Measurements from ENCODE around the gene SLC25A11. TPM values are rescaled to one million over a fixed set of nuclear protein-coding genes. Genes with fewer than 3 reads are reported as not detected.

SLC25A11 gene
- polyA plus RNA-seq, 10 donors: 41.8 to 58.0 (median 49.9) TPM

- peak; percentile 97 to 100 (median 99) for DNase-seq
Observed at GRCh38 chr17:4967539-4968485, 28.0 kb upstream of the SLC25A11 start, which contains the start of gene SPAG7. Gene SPAG7, minus strand, starts transcription at chr17:4967817. Its CDS starts 13 bp downstream, at chr17:4967804.

GRCh38 chr17:4966844-4967538 is 27.1 kb upstream of the SLC25A11 start:
- peak; percentile 98 to 100 (median 100) for DNase-seq

DNA sequence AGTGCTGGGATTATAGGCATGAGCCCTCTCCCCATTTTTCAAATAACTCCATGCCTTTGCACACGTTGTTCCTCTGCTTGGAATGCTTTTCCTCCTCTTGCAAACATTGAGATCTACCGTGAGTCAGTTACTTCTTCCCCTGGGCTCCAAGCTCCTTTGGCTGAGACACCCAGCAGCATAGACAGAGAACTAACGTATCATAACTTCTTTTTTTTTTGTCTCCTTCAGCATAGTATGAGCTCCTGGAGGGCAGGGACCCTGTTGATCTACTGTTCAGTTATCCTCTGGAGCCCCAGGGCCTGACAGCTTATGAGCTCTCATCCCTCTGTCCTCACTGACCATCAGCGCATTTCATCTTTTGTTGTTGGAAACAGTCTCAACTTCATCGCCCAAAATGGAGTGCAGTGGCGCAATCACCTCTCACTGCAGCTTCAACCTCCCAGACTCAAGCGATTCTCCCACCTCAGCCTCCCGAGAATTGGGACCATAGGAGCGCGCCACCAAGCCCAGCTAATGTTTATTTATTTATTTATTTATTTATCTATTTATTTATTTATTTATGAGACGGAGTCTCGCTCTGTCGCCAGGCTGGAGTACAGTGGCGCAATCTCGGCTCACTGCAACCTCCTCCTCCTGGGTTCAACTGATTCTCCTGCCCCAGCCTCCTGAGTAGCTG is 25.6 kb upstream of the SLC25A11 start:
- DNase-seq: no peak

- no peak for DNase-seq
Observed at GRCh38 chr17:4960279-4960922, 20.6 kb upstream of the SLC25A11 start.

GRCh38 chr17:4959261-4959965 is 19.6 kb upstream of the SLC25A11 start:
- DNase-seq: no peak

DNA sequence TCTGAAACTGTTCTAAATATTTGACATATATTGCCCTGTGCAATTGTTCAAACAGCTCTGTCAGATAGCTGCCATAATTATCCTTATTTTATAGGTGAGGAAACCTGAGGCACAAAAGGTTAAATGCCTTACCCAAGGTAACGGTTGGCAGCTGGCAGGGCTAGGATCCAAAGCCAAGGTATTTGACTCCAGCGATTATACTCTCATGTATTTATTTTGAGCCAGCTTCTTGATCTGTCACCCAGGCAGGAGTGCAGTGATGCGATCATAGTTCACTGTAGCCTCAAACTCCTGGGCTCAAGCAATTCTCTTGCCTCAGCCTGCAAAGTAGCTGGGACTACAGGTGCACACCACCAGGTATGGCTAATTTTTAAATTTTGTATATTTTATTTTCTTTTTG is 18.3 kb upstream of the SLC25A11 start:
- DNase-seq: no peak

DNA sequence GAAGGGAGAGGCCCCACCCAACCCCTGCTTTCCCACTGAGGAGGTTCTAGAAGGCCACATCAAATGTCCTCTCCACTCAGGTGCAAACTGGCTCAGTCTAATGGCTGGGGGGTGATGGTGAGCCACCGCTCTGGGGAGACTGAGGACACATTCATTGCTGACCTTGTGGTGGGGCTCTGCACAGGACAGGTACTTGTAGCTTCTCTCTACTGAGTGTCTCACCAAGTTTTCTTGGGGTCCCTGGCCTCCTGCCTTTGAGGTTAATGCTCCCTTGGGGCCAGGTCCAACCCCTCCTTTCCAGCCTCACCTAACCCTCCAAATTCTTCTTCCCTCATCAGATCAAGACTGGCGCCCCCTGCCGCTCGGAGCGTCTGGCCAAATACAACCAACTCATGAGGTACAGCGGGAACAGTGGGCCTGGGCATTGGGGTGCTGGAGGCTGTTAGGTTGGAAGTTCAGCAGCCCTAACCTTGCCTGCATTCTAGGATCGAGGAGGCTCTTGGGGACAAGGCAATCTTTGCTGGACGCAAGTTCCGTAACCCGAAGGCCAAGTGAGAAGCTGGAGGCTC is 16.7 kb upstream of the SLC25A11 start:
- DNase-seq: no peak

- DNase-seq: no peak
Observed at GRCh38 chr17:4955091-4955490, 15.2 kb upstream of the SLC25A11 start.

GRCh38 chr17:4953451-4953961 is 13.7 kb upstream of the SLC25A11 start:
- DNase-seq: peak in 2 of 3 donors; percentile 37 to 58

DNA sequence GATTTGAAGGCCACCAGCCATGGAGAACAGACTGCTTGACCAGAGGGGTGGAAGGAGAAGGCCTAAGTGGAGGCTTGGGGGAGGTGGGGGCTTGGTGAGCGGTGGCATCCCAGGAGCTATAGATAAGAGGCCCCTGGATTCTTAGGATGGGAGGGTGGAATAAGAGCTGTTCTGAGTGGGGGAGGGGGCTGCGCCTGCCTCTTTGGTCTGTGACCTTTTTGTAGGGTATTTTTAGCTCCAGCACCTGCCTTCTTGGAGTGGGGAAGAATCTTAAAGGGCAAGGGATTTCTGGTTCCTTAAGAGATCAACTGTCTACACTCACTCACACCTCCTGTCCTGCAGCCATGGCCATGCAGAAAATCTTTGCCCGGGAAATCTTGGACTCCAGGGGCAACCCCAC is 11.6 kb upstream of the SLC25A11 start:
- peak in 1 of 3 donors; percentile 58 for DNase-seq

GRCh38 chr17:4950746-4951204 is 10.9 kb upstream of the SLC25A11 start, which contains the start of gene ENO3:
Gene ENO3, plus strand, starts transcription at chr17:4951119. Its CDS starts 711 bp downstream, at chr17:4951830.
- peak in 2 of 3 donors; percentile 46 to 51 for DNase-seq

DNA sequence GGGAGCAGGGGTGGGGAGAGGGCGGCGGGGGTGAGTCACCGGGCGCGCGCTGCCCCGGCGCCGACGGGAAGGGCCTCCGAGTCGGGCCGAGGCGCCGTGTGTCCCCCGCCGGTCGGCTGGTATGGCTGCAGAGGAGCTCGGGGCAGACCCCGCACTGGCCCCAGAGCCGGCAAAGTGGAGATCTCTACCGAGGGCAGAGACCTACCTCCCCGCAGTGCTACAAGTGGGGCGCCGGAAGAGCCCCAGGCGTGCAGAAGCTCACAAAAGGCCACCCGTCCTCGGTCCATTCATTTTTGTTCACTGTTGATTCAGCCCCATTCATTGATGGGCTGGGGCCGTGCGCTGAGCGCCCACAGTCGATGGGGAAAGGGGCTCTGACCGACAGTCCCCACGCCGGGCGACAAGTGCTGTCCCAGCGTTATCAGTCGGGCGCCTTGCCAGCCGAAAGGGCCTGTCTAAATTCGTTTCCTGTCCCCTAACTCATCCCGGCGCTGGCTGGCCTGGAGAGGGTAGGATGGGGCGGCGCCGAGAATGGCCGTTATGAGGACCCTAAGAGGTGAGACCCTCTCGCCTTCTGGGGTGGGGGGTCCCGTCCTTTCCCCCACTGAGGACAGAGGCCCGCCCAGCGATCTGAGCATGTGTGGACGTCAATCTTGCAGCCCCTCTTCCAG is 10.4 kb upstream of the SLC25A11 start:
- peak in 2 of 3 donors; percentile 48 to 79 for DNase-seq

DNA sequence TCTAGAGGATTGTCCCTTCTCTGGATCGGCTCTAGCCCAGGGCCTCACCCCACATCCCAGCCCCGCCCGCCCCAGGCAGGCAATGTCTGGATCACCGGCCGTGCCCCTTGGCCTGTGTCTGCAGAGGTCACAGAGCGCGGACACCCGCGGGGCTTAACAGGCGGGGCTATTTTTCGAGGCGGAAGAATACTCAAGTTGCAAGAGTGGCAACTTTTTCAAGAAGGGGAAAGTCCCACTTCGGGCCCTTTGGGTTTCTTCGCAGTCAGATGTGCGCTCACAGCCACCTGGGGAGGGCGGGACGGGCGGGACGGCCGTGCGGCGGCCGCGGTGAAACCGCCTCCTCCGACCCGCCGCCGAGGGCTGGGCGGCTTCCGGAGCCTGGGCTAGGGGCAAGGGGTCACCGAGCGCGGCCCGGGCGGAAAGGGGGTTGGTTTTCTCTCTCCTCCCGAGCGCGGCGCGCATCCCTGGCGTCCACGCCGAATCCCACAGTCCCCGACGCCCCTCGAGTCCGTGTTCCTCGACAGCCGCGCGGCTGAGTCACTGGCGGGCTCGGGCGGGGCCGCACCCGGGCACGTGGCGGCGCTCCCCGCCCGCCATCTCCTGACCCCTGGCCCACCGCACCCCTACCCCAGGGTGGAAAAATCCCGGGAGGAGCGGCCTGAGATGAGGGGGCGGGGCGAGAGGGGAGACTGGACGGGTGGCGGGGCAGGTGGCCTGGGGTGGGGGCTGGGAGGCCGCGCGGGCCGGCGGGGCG is 9.7 kb upstream of the SLC25A11 start:
- DNase-seq: peak; percentile 55 to 84 (median 73)

DNA sequence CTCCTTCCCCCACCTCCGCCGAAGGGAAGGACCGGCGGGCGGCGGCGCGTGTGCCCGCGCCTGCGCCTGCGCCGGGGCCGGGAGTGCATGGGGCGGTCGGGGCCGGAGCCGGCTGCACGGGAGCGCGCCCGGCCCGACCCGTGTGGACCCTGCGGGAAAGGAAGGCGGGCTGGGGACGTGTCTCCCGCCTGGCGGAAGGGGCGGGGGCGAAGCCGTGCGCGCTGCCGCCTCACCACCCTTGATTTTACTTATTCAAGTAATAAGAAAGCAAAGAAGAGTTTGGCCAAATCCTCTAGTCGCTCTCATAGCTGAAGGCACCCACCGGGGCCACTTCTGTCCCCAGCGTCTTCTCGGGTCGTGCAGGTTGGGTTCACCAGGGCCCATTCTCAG is 9.1 kb upstream of the SLC25A11 start:
- DNase-seq: peak; percentile 93 to 96 (median 93)

DNA sequence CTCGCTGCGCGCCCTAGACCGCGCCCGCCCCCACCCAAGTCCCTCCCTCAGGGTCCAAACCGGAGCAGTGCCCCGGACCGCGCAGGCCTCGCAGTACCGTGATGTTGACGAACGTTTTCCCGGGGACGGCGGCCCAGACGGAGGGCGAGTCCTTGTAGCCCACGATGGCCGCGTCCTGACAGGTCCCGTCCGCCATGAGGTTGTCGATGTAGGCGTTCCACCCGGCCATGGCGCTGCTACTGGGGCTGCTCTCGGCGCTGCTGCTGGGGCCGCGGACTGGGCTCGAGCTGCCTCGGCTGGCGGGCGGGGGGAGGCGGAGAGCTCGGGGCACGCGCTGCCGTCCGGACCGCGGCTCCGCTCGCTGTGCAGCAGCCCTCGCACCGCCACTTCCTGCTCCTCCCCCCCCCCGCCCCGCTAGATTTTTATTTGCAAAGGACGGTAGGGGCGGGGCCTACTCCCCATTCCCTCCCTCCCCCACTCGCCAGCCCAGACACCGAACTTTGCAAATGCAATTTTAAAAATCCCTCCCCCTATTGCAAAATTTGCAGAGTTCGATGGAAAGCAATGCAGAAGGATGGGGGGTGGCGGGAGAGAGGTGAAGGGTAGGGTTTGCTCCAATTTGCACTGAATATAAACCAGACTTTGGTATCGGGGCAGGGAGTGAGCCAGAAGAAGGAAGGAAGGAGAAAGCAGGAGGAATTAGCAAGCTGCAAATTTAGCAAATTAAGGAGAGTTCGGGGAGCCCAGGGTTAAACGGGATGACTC is 8.5 kb upstream of the SLC25A11 start, which contains the start of gene PFN1:
TSS of gene PFN1 (minus strand) at position 365 of the 765 bp plus-strand sequence. CDS start at position 229, 136 bp downstream.
- peak; percentile 94 to 98 (median 94) for DNase-seq

DNA sequence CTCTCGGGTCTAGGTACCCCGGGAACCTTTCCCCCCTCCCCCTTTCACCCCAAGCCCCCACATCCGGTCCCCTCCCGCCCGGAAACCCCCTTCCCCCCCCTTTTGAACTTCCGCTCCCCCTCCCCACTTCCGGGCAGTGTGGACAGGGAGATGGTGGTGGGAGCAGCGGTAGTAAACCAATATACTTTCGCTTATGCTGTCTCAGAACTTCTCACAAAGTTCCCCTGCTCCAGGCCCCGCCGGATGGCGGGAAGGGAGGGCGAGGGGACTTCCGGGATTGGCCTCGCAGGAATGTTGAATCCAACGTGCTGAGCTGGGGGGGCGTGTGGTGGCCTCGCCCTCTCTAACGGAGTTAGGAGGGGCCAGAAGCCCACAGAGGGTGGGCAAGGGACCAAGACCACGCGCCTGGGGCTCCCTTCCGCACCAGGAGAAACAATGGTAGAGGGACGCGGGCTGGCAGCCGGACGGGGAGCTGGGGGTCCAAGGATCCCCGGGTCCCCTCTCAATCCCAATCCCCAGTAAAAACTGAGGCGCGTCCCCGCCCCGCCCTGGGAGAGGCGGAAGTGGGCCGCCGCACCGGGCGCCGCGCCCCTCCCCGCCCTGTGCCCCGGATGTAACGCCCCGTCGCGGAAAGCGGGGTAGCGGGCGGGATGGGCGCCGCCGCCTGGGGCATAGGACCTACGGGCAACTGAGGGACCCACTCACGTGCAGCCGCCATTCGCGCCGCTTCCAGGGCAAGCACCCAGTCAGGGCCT is 7.7 kb upstream of the SLC25A11 start:
- DNase-seq: peak in 2 of 3 donors; percentile 71 to 88

DNA sequence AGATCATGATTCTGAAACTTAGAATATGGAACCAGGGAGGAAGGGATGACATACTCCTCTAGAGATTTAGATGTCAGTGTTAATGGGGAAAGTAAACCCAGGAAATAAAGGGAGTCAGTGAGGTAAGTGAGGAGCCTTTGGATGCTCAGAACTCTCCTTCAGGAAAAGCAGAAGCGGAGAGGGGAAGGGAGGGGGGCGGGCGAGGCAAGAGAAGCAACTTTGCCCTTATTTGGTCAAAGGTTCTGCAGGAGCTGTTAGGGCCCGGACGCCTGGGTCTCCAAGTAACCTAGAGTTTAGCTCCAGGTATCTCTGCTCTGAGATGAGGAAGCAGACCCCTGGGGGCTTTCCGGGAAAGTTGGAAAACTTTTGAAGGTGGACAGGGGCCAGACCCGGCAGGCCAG is 7.2 kb upstream of the SLC25A11 start:
- no peak for DNase-seq
